Measurements from ENCODE around the gene TMPRSS9.

- no peak for TF ChIP-seq POLR2A (IDR thresholded peaks at IDR 0.05)
- TF ChIP-seq, protein P1, sequence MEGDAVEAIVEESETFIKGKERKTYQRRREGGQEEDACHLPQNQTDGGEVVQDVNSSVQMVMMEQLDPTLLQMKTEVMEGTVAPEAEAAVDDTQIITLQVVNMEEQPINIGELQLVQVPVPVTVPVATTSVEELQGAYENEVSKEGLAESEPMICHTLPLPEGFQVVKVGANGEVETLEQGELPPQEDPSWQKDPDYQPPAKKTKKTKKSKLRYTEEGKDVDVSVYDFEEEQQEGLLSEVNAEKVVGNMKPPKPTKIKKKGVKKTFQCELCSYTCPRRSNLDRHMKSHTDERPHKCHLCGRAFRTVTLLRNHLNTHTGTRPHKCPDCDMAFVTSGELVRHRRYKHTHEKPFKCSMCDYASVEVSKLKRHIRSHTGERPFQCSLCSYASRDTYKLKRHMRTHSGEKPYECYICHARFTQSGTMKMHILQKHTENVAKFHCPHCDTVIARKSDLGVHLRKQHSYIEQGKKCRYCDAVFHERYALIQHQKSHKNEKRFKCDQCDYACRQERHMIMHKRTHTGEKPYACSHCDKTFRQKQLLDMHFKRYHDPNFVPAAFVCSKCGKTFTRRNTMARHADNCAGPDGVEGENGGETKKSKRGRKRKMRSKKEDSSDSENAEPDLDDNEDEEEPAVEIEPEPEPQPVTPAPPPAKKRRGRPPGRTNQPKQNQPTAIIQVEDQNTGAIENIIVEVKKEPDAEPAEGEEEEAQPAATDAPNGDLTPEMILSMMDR (IDR thresholded peaks at IDR 0.05) = no peak
These were observed 14.7 kb downstream of the TMPRSS9 start for GRCh38 chr19:2374808-2375207.
